ENCODE measurements around the gene ATP1A3. TPM values are rescaled to one million over a fixed set of nuclear protein-coding genes. Genes with fewer than 3 reads are reported as not detected.
A peak's percentile ranks its signal among the peaks of the same experiment; 100 is the strongest.
"Not testable (repeated sequence)": the region's sequence is repeated elsewhere in the genome, so short reads cannot be mapped to it uniquely, and the experiment has no call there.

ATP1A3 gene
- total and polyA plus RNA-seq, 2 experiments from 2014 or later: 6.1 to 8.1 TPM

DNA sequence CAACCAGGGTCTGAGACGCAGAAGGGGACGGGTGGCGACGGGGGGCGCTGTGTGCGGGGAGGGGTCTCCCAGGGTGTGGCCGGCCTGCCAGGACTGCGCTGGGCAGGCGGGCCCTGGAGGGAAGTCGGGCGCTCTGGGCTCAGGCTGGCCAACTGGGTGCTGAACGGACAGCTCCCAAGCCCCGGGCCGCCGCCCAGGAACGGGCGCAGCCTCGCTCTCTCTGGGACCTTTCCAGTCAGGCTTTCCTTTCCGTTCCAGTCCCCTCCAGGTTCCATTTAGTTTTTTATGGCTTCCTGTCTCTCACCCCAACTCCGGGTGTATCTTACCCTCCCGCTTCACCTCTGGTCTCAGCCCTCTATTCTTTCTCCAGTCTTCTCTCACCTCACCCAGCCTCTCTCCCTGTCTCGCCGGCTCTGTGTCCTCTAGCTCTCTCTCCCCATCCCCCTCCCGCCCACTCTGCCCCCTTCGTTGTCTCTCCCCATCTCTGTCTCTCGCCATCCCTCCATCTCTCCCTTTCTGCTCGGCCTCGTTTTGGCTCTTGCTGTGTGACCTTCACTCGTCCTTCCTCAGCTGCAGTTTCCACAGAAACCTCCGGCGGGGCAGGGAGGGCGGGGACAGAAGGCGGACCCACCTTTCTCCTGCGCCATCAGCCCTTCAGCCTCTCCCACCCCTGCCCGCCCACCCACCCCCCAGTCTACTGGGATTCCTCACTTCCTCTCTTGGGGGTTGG is 3.3 kb upstream of the ATP1A3 start:
- H3K4me3 ChIP-seq: no peak overlapping the region
- H3K27ac ChIP-seq: no peak overlapping the region
- peaks cover 93% of the 10 kb centered on the region for H3K27me3 ChIP-seq

DNA sequence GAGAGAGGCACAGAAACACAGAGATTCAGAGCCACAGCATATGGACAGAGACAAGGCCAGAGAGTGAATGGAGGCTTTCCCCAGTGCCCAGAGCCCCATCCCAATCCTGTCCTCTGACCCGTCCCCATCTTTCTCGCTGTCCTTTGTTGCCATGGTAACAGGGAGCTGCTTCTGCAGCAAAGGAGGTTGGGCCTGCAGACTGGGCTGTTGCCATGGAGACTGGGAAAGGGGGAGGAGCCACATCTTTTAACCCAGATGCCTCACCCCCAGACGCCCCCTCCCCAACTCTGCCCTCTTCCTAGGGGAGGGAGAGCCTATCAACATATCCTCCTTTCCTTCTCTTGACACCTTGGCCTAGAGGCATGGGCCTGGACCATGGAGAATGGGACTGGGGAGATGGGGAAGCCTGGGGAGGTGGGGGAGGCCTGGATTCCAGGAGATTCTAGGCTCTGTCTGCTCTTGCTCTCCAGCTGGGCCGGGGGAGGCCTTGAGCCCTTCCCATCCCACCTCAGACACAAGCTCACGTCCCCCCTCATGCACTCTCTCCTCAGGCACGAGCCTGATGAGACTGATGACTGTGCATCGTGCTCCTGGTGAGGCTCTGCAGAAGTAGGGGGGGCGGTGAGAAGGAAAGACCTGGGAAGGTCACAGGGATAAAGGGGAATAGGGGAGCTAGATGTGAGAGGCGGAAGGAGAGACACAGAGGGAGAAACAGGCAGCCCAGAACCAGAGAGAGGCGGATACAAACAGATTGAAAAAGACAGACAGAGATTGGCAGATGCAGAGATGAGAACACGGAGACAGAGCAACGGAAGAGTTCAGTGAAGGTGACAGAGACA is 2.1 kb upstream of the ATP1A3 start:
- Histone ChIP-seq H3K27ac (no peak overlapping the region), H3K4me1 (ENCODE audit: low read depth) (peaks cover 6% of the 10 kb centered on the region), H3K27me3 (peaks cover 83% of the 10 kb centered on the region), H3K4me3 (no peak overlapping the region), H3K9me3 (ENCODE audit: low read depth) (no peaks in the 10 kb centered on the region), H3K36me3 (no peaks in the 10 kb centered on the region)
- DNase-seq (ENCODE audit: low read depth in 1 of 2, low spot score in 1 of 2): no peak
- no peak for TF ChIP-seq CTCF (IDR thresholded peaks at IDR 0.05; ENCODE audit: low read depth, low read length)

More for the DNA sequence above, 3.3 kb upstream of the ATP1A3 start:
- peaks cover 6% of the 10 kb centered on the region for H3K4me1 ChIP-seq (ENCODE audit: low read depth)
- peak; percentile 47 to 86 for DNase-seq (ENCODE audit: low read depth in 1 of 2, low spot score in 1 of 2)
- H3K9me3 ChIP-seq (ENCODE audit: low read depth): no peaks in the 10 kb centered on the region
- H3K36me3 ChIP-seq: no peaks in the 10 kb centered on the region
- no peak for TF ChIP-seq CTCF (IDR thresholded peaks at IDR 0.05; ENCODE audit: low read depth, low read length)

- TF ChIP-seq CTCF (IDR thresholded peaks at IDR 0.05; ENCODE audit: low read depth, low read length): no peak
- peaks cover 78% of the 10 kb centered on the region for H3K27me3 ChIP-seq
- H3K4me3 ChIP-seq: no peak overlapping the region
- H3K9me3 ChIP-seq (ENCODE audit: low read depth): no peaks in the 10 kb centered on the region
- no peak for DNase-seq (ENCODE audit: low read depth in 1 of 2, low spot score in 1 of 2)
- H3K36me3 ChIP-seq: no peaks in the 10 kb centered on the region
- peaks cover 6% of the 10 kb centered on the region for H3K4me1 ChIP-seq (ENCODE audit: low read depth)
- H3K27ac ChIP-seq: no peak overlapping the region
These were observed 1.2 kb upstream of the ATP1A3 start for GRCh38 chr19:41994994-41995958.

DNA sequence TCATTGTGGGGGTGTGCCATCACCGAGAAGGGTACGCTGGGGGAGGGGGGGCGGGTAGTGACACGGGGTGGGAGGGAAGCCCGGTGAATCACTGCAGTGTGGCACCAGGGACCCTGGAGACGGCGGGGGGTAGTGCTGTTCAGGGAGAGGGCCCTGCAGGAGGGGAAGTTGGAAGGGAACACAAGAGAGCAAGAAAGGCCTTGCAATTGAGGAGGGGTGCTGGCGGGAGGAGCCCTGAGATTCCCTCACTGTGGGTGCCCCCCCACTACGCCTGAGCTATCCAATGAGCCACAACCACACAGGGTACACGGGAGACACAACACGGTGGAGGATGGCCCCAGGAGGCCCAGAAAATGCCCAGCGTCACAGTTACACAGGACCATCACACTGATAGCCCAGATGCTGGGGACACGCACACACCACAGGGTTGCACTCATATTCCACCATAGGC is 516 bp upstream of the ATP1A3 start:
- peaks cover 6% of the 10 kb centered on the region for H3K4me1 ChIP-seq (ENCODE audit: low read depth)
- DNase-seq (ENCODE audit: low read depth in 1 of 2, low spot score in 1 of 2): no peak
- H3K9me3 ChIP-seq (ENCODE audit: low read depth): no peaks in the 10 kb centered on the region
- peaks cover 71% of the 10 kb centered on the region for H3K27me3 ChIP-seq
- no peak for TF ChIP-seq CTCF (IDR thresholded peaks at IDR 0.05; ENCODE audit: low read depth, low read length)
- no peaks in the 10 kb centered on the region for H3K36me3 ChIP-seq
- H3K27ac ChIP-seq: no peak overlapping the region
- no peak overlapping the region for H3K4me3 ChIP-seq

GRCh38 chr19:41991925-41992569 is 2.0 kb downstream of the ATP1A3 start:
- H3K27me3 ChIP-seq: peaks cover 46% of the 10 kb centered on the region
- H3K4me3 ChIP-seq; H3K9me3 ChIP-seq (ENCODE audit: low read depth); H3K36me3 ChIP-seq; DNase-seq (ENCODE audit: low read depth in 1 of 2, low spot score in 1 of 2); H3K4me1 ChIP-seq (ENCODE audit: low read depth); H3K27ac ChIP-seq: not testable (repeated sequence)

All from cardiac muscle cell (in vitro differentiated cells and primary cell).